Hepatocyte (in vitro differentiated cells): ENCODE measurements around the gene PICALM. TPM values are rescaled to one million over a fixed set of nuclear protein-coding genes. Genes with fewer than 3 reads are reported as not detected.

Experiments
- DNase-seq: peaks from one replicate; pipeline ENCODE4 v3.0.0-alpha.2; 2016; ENCODE audit warnings: low spot score
- H2AFZ ChIP-seq: fragments of 200-600 bp; sonication (generic); 2 replicates; pipeline ENCODE4 v1.6.0; 2016; ENCODE audit warnings: antibody characterized with exemption, mild to moderate bottlenecking
- H3K27ac ChIP-seq: fragments of 200-600 bp; sonication (generic); 2 replicates; pipeline ENCODE4 v1.5.1; 2016; ENCODE audit warnings: mild to moderate bottlenecking
- H3K27me3 ChIP-seq: fragments of 200-600 bp; sonication (generic); 2 replicates; pipeline ENCODE4 v1.6.1; 2016
- H3K36me3 ChIP-seq: fragments of 200-600 bp; sonication (generic); replicated peaks from 2 replicates; pipeline ENCODE4 v1.5.1; 2016; ENCODE audit warnings: low read depth; ENCODE audit not compliant: insufficient read depth
- H3K4me1 ChIP-seq: fragments of 200-600 bp; sonication (generic); 2 replicates; pipeline ENCODE4 v1.5.1; 2016; ENCODE audit warnings: mild to moderate bottlenecking, moderate library complexity; ENCODE audit not compliant: insufficient read depth
- H3K4me2 ChIP-seq: fragments of 200-600 bp; sonication (generic); 2 replicates; pipeline ENCODE4 v1.6.0; 2016
- H3K4me3 ChIP-seq: fragments of 200-600 bp; sonication (generic); 2 replicates; pipeline ENCODE4 v1.5.1; 2016; ENCODE audit warnings: mild to moderate bottlenecking
- H3K79me2 ChIP-seq: fragments of 200-600 bp; sonication (generic); 2 replicates; pipeline ENCODE4 v1.6.0; 2017; ENCODE audit warnings: mild to moderate bottlenecking
- H3K9me2 ChIP-seq: fragments of 200-600 bp; sonication (generic); replicated peaks from 2 replicates; pipeline ENCODE4 v1.6.0; 2017; ENCODE audit warnings: mild to moderate bottlenecking; ENCODE audit not compliant: insufficient read depth
- H3K9me3 ChIP-seq: fragments of 200-600 bp; sonication (generic); 2 replicates; pipeline ENCODE4 v1.5.1; 2016; ENCODE audit warnings: low read depth, mild to moderate bottlenecking
- H4K20me1 ChIP-seq: fragments of 200-600 bp; sonication (generic); 2 replicates; pipeline ENCODE4 v1.6.0; 2016; ENCODE audit warnings: mild to moderate bottlenecking; ENCODE audit not compliant: insufficient read depth, poor library complexity, severe bottlenecking
- EZH2 ChIP-seq: fragments of 200-600 bp; sonication (generic); IDR thresholded peaks from 2 replicates; pipeline ENCODE4 v1.6.1; 2016; ENCODE audit warnings: antibody characterized with exemption, mild to moderate bottlenecking, borderline replicate concordance
- EZH2phosphoT487 ChIP-seq: fragments of 200-600 bp; sonication (generic); IDR thresholded peaks from one replicate; pipeline ENCODE4 v1.6.1; 2018; ENCODE audit warnings: antibody characterized with exemption, mild to moderate bottlenecking, low read depth, moderate library complexity; ENCODE audit not compliant: unreplicated experiment, severe bottlenecking
- WGBS: methylation state at CpG from one replicate; pipeline ENCODE4 v1.1.6; 2016; ENCODE audit warnings: low lambda C conversion rate; ENCODE audit errors: missing lambda C conversion rate; 5-methylcytosine and 5-hydroxymethylcytosine counted together
- polyA plus RNA-seq: library from polyadenylated mRNA; unstranded; fragments of >200 nt; fragmentation: Nextera tagmentation; extraction: Ambion mirVana; gene quantifications from 2 replicates; pipeline ENCODE4 v1.2.1, GENCODE V29; 2016
- total RNA-seq: library from RNA; depleted of rRNA; stranded (reverse); fragments of >200 nt; gene quantifications from 2 replicates; pipeline ENCODE4 v1.2.3, GENCODE V29; 2014
- TF ChIP-seq, protein P1 (sequence below): fragments of 200-600 bp; sonication (generic); IDR thresholded peaks from 2 replicates; pipeline ENCODE4 v1.5.1; 2016; ENCODE audit warnings: antibody characterized with exemption, mild to moderate bottlenecking; ENCODE audit not compliant: poor library complexity

Gene PICALM
- total and polyA plus RNA-seq, 2 experiments from 2014 or later = 46.4 to 197 TPM

DNA sequence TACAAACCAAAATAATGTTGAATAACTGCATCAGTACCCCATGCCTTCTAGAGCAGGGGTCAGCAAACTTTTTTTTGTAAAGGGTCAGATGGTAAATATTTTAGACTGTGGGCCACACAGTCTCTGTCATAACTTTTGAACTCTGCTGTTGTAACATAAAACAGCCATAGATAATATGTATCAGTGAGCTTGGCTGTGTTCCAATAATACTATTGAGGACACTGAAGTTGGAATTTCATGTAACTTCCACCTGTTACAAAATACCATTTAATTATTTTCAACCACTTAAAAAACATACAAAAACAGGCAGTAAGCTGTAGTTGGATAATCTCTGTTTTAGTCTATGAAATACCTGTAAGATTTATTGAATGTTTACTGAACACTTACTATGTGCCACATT, 55.2 kb downstream of the PICALM start:
- no peak overlapping the region for H2AFZ ChIP-seq
- H3K9me3 ChIP-seq = no peaks in the 10 kb centered on the region
- H3K4me2 ChIP-seq = no peak overlapping the region
- H3K4me3 ChIP-seq = no peak overlapping the region
- no peak overlapping the region for H3K27ac ChIP-seq
- TF ChIP-seq, protein P1, sequence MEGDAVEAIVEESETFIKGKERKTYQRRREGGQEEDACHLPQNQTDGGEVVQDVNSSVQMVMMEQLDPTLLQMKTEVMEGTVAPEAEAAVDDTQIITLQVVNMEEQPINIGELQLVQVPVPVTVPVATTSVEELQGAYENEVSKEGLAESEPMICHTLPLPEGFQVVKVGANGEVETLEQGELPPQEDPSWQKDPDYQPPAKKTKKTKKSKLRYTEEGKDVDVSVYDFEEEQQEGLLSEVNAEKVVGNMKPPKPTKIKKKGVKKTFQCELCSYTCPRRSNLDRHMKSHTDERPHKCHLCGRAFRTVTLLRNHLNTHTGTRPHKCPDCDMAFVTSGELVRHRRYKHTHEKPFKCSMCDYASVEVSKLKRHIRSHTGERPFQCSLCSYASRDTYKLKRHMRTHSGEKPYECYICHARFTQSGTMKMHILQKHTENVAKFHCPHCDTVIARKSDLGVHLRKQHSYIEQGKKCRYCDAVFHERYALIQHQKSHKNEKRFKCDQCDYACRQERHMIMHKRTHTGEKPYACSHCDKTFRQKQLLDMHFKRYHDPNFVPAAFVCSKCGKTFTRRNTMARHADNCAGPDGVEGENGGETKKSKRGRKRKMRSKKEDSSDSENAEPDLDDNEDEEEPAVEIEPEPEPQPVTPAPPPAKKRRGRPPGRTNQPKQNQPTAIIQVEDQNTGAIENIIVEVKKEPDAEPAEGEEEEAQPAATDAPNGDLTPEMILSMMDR = no peak
- no peak for TF ChIP-seq EZH2phosphoT487
- no peaks in the 10 kb centered on the region for H3K9me2 ChIP-seq
- H3K79me2 ChIP-seq = peaks cover 23% of the 10 kb centered on the region
- no peaks in the 10 kb centered on the region for H3K27me3 ChIP-seq
- no peaks in the 10 kb centered on the region for H3K4me1 ChIP-seq
- no peak for DNase-seq
- H3K36me3 ChIP-seq = no peaks in the 10 kb centered on the region
- H4K20me1 ChIP-seq = peaks cover 6% of the 10 kb centered on the region

DNA sequence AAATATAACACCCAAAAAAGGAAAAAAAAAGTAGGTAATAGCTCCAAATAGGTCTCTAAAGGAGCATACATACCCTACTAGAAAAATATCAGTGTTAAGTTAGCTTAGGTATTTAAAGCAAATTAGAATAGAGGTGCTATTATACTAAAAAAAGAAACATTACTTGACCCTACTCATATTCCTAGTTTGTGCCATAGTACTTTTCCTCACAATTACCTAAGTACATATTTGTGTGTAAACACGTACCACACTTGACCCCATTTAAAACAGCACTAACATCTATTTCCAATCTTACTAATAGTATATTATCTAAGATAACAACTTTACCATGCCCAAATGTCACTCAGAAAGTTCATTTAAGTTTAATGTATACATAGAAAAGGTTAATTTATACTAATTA, 57.7 kb downstream of the PICALM start:
- no peaks in the 10 kb centered on the region for H3K4me1 ChIP-seq
- H4K20me1 ChIP-seq = peaks cover 6% of the 10 kb centered on the region
- H3K79me2 ChIP-seq = peaks cover 16% of the 10 kb centered on the region
- H3K36me3 ChIP-seq = no peaks in the 10 kb centered on the region
- no peaks in the 10 kb centered on the region for H3K27me3 ChIP-seq
- 89% methylated on average over 1 of the region's 1 CpG for WGBS
- H3K4me2 ChIP-seq = no peak overlapping the region
- no peaks in the 10 kb centered on the region for H3K9me3 ChIP-seq
- TF ChIP-seq EZH2 (no peak), EZH2phosphoT487 (no peak)
- TF ChIP-seq, protein P1 = no peak
- H3K4me3 ChIP-seq = no peak overlapping the region
- H3K27ac ChIP-seq = no peak overlapping the region
- DNase-seq = no peak
- H2AFZ ChIP-seq = no peak overlapping the region
- H3K9me2 ChIP-seq = no peaks in the 10 kb centered on the region

DNA sequence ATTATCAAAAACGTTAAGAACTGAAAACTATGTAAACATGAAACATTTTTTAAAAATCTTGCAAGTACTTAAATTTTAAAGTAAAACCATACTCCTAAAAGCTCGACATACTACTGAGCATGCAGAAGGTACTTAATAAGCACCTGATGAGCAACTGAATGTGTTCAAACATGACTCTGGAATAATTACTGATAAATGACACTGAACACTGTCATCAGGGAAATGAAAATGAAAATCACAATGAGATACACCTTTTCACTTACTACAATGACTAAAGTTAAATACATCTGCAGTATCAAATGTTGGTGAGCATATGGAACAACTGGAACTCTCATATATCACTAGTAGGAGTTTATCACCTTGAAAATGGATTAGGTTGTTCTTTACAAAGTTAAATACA, 65.2 kb downstream of the PICALM start:
- 78% methylated on average over 2 of the region's 2 CpGs for WGBS
- Histone ChIP-seq H2AFZ (no peak overlapping the region), H4K20me1 (no peaks in the 10 kb centered on the region), H3K79me2 (no peaks in the 10 kb centered on the region), H3K4me3 (no peak overlapping the region), H3K4me1 (peaks cover 2% of the 10 kb centered on the region), H3K27me3 (no peaks in the 10 kb centered on the region), H3K9me3 (no peaks in the 10 kb centered on the region), H3K9me2 (no peaks in the 10 kb centered on the region), H3K36me3 (no peaks in the 10 kb centered on the region), H3K27ac (no peak overlapping the region), H3K4me2 (no peak overlapping the region)
- no peak for TF ChIP-seq EZH2
- TF ChIP-seq EZH2phosphoT487 = no peak
- no peak for DNase-seq

DNA sequence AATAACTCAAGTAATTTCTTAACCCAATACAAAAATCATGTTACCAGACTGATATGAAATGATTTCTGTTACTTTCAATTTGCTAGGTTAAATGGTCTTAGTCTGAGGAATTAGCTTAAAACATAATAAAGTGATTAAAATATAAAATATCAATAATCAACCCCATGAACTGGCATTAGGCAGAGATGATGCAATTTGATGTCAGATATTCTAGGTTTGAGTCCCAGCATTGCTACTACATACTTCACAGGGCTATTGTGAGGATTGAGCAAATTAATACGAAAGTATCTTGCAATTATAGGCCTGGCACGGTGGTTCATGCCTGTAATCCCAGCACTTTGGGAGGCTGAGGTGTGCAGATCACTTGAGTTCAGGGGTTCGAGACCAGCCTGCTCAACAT, 66.5 kb downstream of the PICALM start:
- H3K9me3 ChIP-seq = no peaks in the 10 kb centered on the region
- H3K79me2 ChIP-seq = no peaks in the 10 kb centered on the region
- no peaks in the 10 kb centered on the region for H4K20me1 ChIP-seq
- no peak overlapping the region for H3K4me2 ChIP-seq
- H3K4me3 ChIP-seq = no peak overlapping the region
- TF ChIP-seq, protein P1 = no peak
- TF ChIP-seq EZH2 = no peak
- no peak for TF ChIP-seq EZH2phosphoT487
- H3K9me2 ChIP-seq = no peaks in the 10 kb centered on the region
- no peak overlapping the region for H2AFZ ChIP-seq
- H3K27ac ChIP-seq = no peak overlapping the region
- DNase-seq = no peak
- no peaks in the 10 kb centered on the region for H3K27me3 ChIP-seq
- WGBS = 93% methylated on average over 3 of the region's 3 CpGs
- H3K36me3 ChIP-seq = no peaks in the 10 kb centered on the region
- H3K4me1 ChIP-seq = peaks cover 2% of the 10 kb centered on the region
